ENCODE results near the gene NACC2. TPM values are rescaled to one million over a fixed set of nuclear protein-coding genes. Genes with fewer than 3 reads are reported as not detected.

NACC2 gene
- total RNA-seq, 4 donors from 2014 or later: 93.8 to 192 (median 142) TPM

DNA sequence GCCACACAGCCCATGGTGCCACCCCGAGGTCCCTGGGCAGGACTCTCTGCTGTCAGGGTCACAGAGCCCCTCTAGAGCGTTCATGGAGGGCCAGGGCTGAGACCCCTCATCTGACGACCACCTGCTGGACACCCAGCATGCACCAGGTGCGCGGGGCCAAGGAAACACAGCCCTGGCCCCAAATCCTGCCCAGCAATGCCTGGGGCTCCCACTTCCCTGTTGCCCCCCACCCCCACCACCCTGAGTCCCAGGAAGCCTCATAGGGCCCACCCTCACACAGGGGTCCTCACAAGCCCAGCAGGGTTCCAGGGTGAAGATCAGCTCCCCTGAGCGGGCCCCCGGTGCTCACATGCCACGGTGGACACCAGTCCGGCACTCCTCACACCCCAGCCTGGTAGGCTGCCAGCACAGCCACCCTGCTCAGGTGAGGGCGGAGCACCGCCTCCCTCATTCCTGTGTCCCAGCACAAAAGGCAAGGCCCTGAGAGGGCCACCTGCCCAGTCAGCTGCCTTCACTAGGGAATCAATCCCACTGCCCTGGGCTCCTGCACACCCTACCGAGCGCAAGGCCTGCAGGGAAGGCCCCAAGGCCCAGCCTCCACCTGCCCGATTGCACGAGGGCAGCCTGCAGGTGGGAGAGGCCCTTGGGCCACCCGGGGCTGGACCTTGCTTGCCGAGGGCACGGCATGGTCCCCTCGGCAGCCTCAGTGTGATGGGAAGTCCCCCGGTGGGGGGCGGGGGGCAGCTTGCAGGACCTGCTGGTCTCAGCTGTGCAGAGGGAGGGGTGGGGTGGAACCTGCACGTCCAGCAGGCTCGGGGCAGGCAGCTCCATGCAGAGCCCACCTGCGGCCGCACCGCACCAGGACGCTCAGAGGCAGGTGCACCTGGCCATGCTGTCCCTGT lies 77.5 kb downstream of the NACC2 start:
- H3K4me1 ChIP-seq: peaks cover 9 to 94% (median 52%) of the 10 kb centered on the region in 4 donors
- 84% methylated on average over 7 of the region's 27 CpGs for WGBS

DNA sequence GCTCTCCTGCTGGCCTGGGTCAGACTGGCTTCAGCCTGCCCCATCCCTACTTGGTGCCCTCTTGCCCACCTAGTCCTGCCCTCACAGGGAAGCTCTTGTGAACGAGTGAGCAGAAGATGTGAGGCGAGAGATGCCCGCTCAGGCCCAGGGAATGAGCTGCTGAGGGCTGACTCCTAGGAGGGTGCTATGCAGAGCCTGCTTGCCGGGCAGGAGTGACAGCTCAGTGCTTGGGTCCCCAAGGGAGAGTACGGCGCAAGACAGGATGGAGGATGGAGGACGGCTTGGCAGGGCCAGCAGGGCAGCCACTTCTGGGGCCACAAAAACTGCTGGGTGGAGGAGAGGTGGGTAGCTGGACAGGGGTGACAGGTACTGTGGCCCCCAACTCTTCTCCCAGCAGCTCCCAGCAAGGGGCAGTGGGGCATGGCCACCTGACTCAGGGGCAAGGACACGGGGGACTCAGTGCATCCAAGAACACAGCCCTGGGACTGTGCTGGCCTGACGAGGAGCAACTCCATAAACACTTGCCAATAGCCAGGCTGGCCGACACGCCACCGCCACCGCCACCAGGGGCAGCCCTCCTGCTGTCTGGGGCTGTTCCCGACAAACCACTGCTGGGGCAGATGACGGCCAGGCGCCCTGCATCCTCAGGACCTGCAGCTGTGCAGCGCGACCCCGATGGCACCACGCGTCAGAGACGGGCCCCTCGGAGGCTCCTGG lies 78.4 kb downstream of the NACC2 start:
- intact Hi-C loops (cut with DNase I): no loop called here
- TF ChIP-seq POLR2AphosphoS5 (IDR thresholded peaks at IDR 0.05): no peak
- no peak for TF ChIP-seq POLR2A (IDR thresholded peaks at IDR 0.05; ENCODE audit: low read depth)
- no peak for TF ChIP-seq CTCF (IDR thresholded peaks at IDR 0.05)
- TF ChIP-seq EP300 (IDR thresholded peaks at IDR 0.05): no peak
- peaks cover 12 to 94% (median 56%) of the 10 kb centered on the region in 4 donors for H3K4me1 ChIP-seq
- no peaks in the 10 kb centered on the region for H3K9me3 ChIP-seq
- H3K4me3 ChIP-seq: no peak overlapping the region
- H3K27ac ChIP-seq (replicated peaks in 1 of 4): no peak overlapping the region
- no peaks in the 10 kb centered on the region for H3K27me3 ChIP-seq
- DNase-seq (ENCODE audit: extremely low spot score): no peak
- H3K36me3 ChIP-seq: peaks cover 12 to 47% (median 29%) of the 10 kb centered on the region in 4 donors
- WGBS: 84% methylated on average over 7 of the region's 23 CpGs

More for the DNA sequence above, 77.5 kb downstream of the NACC2 start:
- Histone ChIP-seq H3K9me3 (no peaks in the 10 kb centered on the region), H3K4me3 (no peak overlapping the region), H3K36me3 (peaks cover 12 to 46% (median 32%) of the 10 kb centered on the region in 4 donors), H3K27ac (replicated peaks in 1 of 4) (no peak overlapping the region), H3K27me3 (no peaks in the 10 kb centered on the region)
- TF ChIP-seq POLR2AphosphoS5 (IDR thresholded peaks at IDR 0.05) (no peak), POLR2A (IDR thresholded peaks at IDR 0.05; ENCODE audit: low read depth) (no peak), EP300 (IDR thresholded peaks at IDR 0.05) (no peak), CTCF (IDR thresholded peaks at IDR 0.05) (no peak)
- DNase-seq (ENCODE audit: extremely low spot score): no peak
- intact Hi-C loops (cut with DNase I): no loop called here

DNA sequence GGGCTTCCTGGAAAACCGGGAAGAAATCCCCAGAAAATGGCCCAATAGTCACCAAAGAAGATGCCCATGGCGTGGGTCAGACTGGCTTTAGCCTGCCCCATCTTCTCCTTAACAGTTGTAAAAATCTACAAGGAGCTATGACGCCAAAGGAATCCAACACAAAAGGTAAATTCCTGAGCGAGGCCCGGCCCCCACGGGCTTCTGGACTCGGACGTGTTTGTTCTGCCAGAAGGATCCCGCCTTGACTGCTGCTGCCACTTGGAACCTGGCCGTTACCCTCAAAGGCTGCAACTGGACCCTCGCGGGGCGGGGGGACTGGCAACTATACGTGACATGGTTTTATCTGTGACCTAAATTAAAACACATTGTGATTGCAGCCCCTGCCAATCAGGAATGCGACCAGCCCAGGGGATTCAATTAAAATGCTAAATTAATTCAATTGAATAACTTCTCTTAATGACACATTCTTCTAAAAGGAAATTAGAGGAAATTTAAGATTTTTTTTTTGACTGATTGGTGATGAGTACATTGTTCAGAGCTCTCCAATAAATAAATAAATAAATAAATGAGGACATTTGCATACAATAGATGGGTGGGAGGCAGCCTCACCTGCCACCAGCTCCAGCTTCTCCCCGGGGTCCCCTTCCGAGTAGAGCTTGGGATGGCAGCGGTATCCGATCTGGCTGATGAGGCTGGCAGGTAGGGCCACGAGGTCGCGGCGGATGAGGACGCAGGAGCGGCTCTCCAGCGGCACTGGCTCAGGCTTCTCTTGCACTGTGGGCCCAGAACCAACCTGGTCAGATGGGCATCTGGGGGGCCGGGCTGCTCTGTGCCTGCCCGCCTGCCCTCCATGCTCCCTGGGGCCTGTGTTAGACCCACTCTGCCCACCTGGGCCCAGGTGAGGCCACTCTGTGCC lies 79.2 kb downstream of the NACC2 start:
- no peak overlapping the region for H3K27ac ChIP-seq (replicated peaks in 1 of 4)
- intact Hi-C loops (cut with DNase I): no loop called here
- no peak for TF ChIP-seq CTCF (IDR thresholded peaks at IDR 0.05)
- H3K36me3 ChIP-seq: peaks cover 19 to 55% (median 37%) of the 10 kb centered on the region in 4 donors
- no peaks in the 10 kb centered on the region for H3K27me3 ChIP-seq
- no peaks in the 10 kb centered on the region for H3K9me3 ChIP-seq
- H3K4me3 ChIP-seq: no peak overlapping the region
- DNase-seq (ENCODE audit: extremely low spot score): no peak
- 88% methylated on average over 28 of the region's 28 CpGs for WGBS
- H3K4me1 ChIP-seq: peaks cover 18 to 97% (median 64%) of the 10 kb centered on the region in 4 donors

- peaks cover 26 to 63% (median 46%) of the 10 kb centered on the region in 4 donors for H3K36me3 ChIP-seq
- H3K4me3 ChIP-seq: no peak overlapping the region
- 78% methylated on average over 14 of the region's 19 CpGs for WGBS
- peaks cover 18 to 99% (median 64%) of the 10 kb centered on the region in 4 donors for H3K4me1 ChIP-seq
- intact Hi-C loops (cut with DNase I): no loop called here
- no peak for DNase-seq (ENCODE audit: extremely low spot score)
- TF ChIP-seq CTCF (IDR thresholded peaks at IDR 0.05) (no peak), POLR2A (IDR thresholded peaks at IDR 0.05; ENCODE audit: low read depth) (no peak), POLR2AphosphoS5 (IDR thresholded peaks at IDR 0.05) (no peak), EP300 (IDR thresholded peaks at IDR 0.05) (no peak)
- no peaks in the 10 kb centered on the region for H3K9me3 ChIP-seq
- H3K27me3 ChIP-seq: no peaks in the 10 kb centered on the region
- H3K27ac ChIP-seq (replicated peaks in 1 of 4): peak overlapping the region in 2 of 4 donors; percentile 34 to 80
Observed at GRCh38 chr9:136014924-136015633, 80.0 kb downstream of the NACC2 start.

Measured in esophagus muscularis mucosa (tissue), 4 donors.